ENCODE data around the gene GPBP1.
"Not testable (repeated sequence)": the region's sequence is repeated elsewhere in the genome, so short reads cannot be mapped to it uniquely, and the experiment has no call there.

Gene GPBP1

GRCh38 chr5:57173319-57174127 lies at the start of gene GPBP1:
Gene GPBP1 (plus strand): TSS chr5:57174059. CDS start chr5:57214131, 40,072 bp downstream.
- DNase-seq (ENCODE audit: low read depth), result peak; percentile 99

- no peak for DNase-seq (ENCODE audit: low read depth)
Observed at GRCh38 chr5:57128325-57128724, 45.5 kb upstream of the GPBP1 start.

- no peak for DNase-seq (ENCODE audit: low read depth)
Observed at GRCh38 chr5:57133574-57133973, 40.3 kb upstream of the GPBP1 start.

- no peak for DNase-seq (ENCODE audit: low read depth)
Observed at GRCh38 chr5:57137401-57137800, 36.5 kb upstream of the GPBP1 start.

- no peak for DNase-seq (ENCODE audit: low read depth)
Observed at GRCh38 chr5:57152316-57152715, 21.5 kb upstream of the GPBP1 start.

GRCh38 chr5:57155033-57155432 lies 18.8 kb upstream of the GPBP1 start:
- no peak for DNase-seq (ENCODE audit: low read depth)

GRCh38 chr5:57157131-57157530 lies 16.7 kb upstream of the GPBP1 start:
- DNase-seq (ENCODE audit: low read depth), result no peak

GRCh38 chr5:57157666-57158065 lies 16.2 kb upstream of the GPBP1 start:
- no peak for DNase-seq (ENCODE audit: low read depth)

- DNase-seq (ENCODE audit: low read depth), result no peak
Observed at GRCh38 chr5:57163553-57164006, 10.3 kb upstream of the GPBP1 start.

- no peak for DNase-seq (ENCODE audit: low read depth)
Observed at GRCh38 chr5:57164124-57164523, 9.7 kb upstream of the GPBP1 start.

- DNase-seq (ENCODE audit: low read depth), result not testable (repeated sequence)
Observed at GRCh38 chr5:57165171-57165570, 8.7 kb upstream of the GPBP1 start.

GRCh38 chr5:57166276-57166675 lies 7.6 kb upstream of the GPBP1 start:
- DNase-seq (ENCODE audit: low read depth), result no peak

- no peak for DNase-seq (ENCODE audit: low read depth)
Observed at GRCh38 chr5:57167201-57167600, 6.7 kb upstream of the GPBP1 start.

GRCh38 chr5:57170116-57170515 lies 3.7 kb upstream of the GPBP1 start:
- DNase-seq (ENCODE audit: low read depth), result not testable (repeated sequence)

- peak; percentile 51 for DNase-seq (ENCODE audit: low read depth)
Observed at GRCh38 chr5:57171816-57172465, 1.9 kb upstream of the GPBP1 start.

- DNase-seq (ENCODE audit: low read depth), result no peak
Observed at GRCh38 chr5:57172466-57173318, 1.2 kb upstream of the GPBP1 start.

- DNase-seq (ENCODE audit: low read depth), result no peak
Observed at GRCh38 chr5:57174128-57174889, 450 bp downstream of the GPBP1 start.

GRCh38 chr5:57174890-57175510 lies 1.1 kb downstream of the GPBP1 start:
- no peak for DNase-seq (ENCODE audit: low read depth)

GRCh38 chr5:57175551-57176309 lies 1.9 kb downstream of the GPBP1 start:
- DNase-seq (ENCODE audit: low read depth), result peak; percentile 23

GRCh38 chr5:57176350-57176857 lies 2.5 kb downstream of the GPBP1 start:
- DNase-seq (ENCODE audit: low read depth), result no peak

All from T-helper 22 cell (primary cell).